Activated gamma-delta T cell treated with anti-CD3 and anti-CD28 coated beads, Interleukin-2, amount 50 U/mL, for 16 hours (primary cell): ENCODE results near the gene LIN7A.

Source experiments
- DNase-seq: peaks from one replicate; pipeline ENCODE4 v3.0.0-alpha.2; 2020; ENCODE audit warnings: low read depth

Gene LIN7A

GRCh38 chr12:80745851-80746505 lies 191.8 kb downstream of the LIN7A start:
- DNase-seq, result no peak
